Testis (tissue), 2 donors: ENCODE measurements around the gene NUP214.

ENCODE experiments used
- CTCF ChIP-seq, 3 experiments: fragments of 450-650 bp in 2 of 3; fragments of 200-600 bp in 1 of 3; sonication (generic) in 1 of 3; IDR thresholded peaks; one replicate each; pipeline ENCODE4 v1.5.1; 2016 to 2019; ENCODE audit warnings: antibody characterized with exemption in 3 of 3, mild to moderate bottlenecking in 2 of 3, moderate library complexity in 1 of 3
- POLR2A ChIP-seq: fragments of 450-650 bp; IDR thresholded peaks from one replicate; pipeline ENCODE4 v1.6.1; 2017; ENCODE audit warnings: antibody characterized with exemption, mild to moderate bottlenecking, moderate library complexity

DNA sequence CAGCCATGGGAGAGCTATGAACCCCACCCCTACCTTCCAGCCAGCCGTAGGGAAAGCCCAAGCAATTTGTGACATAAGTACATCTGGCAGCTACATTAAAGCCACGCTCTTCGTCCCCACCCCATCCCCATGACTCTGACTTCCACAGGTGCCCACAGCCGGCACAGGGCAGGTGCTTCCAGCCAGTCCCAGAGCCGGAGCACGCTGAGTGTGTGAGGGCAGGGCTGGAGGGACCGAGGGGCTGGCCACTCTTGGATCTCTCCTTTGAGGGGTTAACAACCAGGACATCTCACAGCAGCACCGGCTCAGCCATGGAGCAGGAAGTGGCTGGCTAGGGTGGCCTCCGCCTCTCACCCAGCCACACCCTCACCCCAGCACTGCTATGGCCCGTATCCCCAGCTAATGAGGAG is 153.3 kb downstream of the NUP214 start:
- TF ChIP-seq CTCF (IDR thresholded peaks at IDR 0.05): no peak
- no peak for TF ChIP-seq POLR2A
